Trophoblast cell (in vitro differentiated cells and primary cell): Measurements from ENCODE around the gene SUPT20H.

Source experiments
- DNase-seq, 2 donors: peaks; one replicate each; pipeline ENCODE4 v3.0.0-alpha.2; 2016
- H2AFZ ChIP-seq: 2 replicates; pipeline ENCODE4 v1.6.1; 2013; ENCODE audit warnings: low read length, moderate library complexity, mild to moderate bottlenecking; ENCODE audit not compliant: insufficient read depth, poor library complexity
- H2AK5ac ChIP-seq: 2 replicates; pipeline ENCODE4 v1.6.1; 2013; ENCODE audit warnings: mild to moderate bottlenecking, low read length
- H2BK120ac ChIP-seq: 2 replicates; pipeline ENCODE4 v1.6.1; 2013; ENCODE audit warnings: low read length, mild to moderate bottlenecking, moderate library complexity; ENCODE audit not compliant: insufficient read depth, poor library complexity
- H2BK12ac ChIP-seq: 2 replicates; pipeline ENCODE4 v1.6.1; 2013; ENCODE audit warnings: mild to moderate bottlenecking, low read length, moderate library complexity
- H2BK5ac ChIP-seq: 2 replicates; pipeline ENCODE4 v1.6.1; 2013; ENCODE audit warnings: low read length, low read depth, moderate library complexity, mild to moderate bottlenecking; ENCODE audit not compliant: poor library complexity
- H3K14ac ChIP-seq: 2 replicates; pipeline ENCODE4 v1.6.1; 2013; ENCODE audit warnings: mild to moderate bottlenecking, low read length
- H3K18ac ChIP-seq: 2 replicates; pipeline ENCODE4 v1.6.1; 2013; ENCODE audit warnings: mild to moderate bottlenecking, low read length
- H3K23ac ChIP-seq: 2 replicates; pipeline ENCODE4 v1.6.1; 2013; ENCODE audit warnings: low read length
- H3K27ac ChIP-seq: 2 replicates; pipeline ENCODE4 v1.5.1; 2013; ENCODE audit warnings: low read depth, mild to moderate bottlenecking, inconsistent platforms, low read length, moderate library complexity
- H3K27me3 ChIP-seq: 2 replicates; pipeline ENCODE4 v1.6.1; 2013; ENCODE audit warnings: inconsistent platforms, mild to moderate bottlenecking, low read length, moderate library complexity; ENCODE audit not compliant: insufficient read depth
- H3K36me3 ChIP-seq, 2 experiments: 1 replicate in 1 of 2; 2 replicates in 1 of 2; pipeline ENCODE4 v1.6.1; 2013; ENCODE audit warnings: low read length in 2 of 2, mild to moderate bottlenecking in 2 of 2, moderate library complexity in 1 of 2; ENCODE audit not compliant: insufficient read depth in 2 of 2, control insufficient read depth in 1 of 2
- H3K4ac ChIP-seq: 2 replicates; pipeline ENCODE4 v1.6.1; 2013; ENCODE audit warnings: low read depth, mild to moderate bottlenecking, low read length, moderate library complexity
- H3K4me1 ChIP-seq, 2 experiments: 1 replicate in 1 of 2; 2 replicates in 1 of 2; pipeline ENCODE4 v1.6.1; 2013; ENCODE audit warnings: low read length in 2 of 2, mild to moderate bottlenecking in 2 of 2, moderate library complexity in 1 of 2; ENCODE audit not compliant: insufficient read depth in 2 of 2, control insufficient read depth in 1 of 2
- H3K4me2 ChIP-seq: 2 replicates; pipeline ENCODE4 v1.6.1; 2013; ENCODE audit warnings: inconsistent platforms, mild to moderate bottlenecking, low read length, moderate library complexity
- H3K4me3 ChIP-seq: 2 replicates; pipeline ENCODE4 v1.5.1; 2013; ENCODE audit warnings: mild to moderate bottlenecking, low read depth, low read length, inconsistent platforms
- H3K79me1 ChIP-seq: one replicate; pipeline ENCODE4 v1.6.1; 2013; ENCODE audit warnings: low read length
- H3K79me2 ChIP-seq: 2 replicates; pipeline ENCODE4 v1.6.1; 2013; ENCODE audit warnings: low read length, mild to moderate bottlenecking; ENCODE audit not compliant: control insufficient read depth, insufficient read depth, poor library complexity
- H3K9ac ChIP-seq: 2 replicates; pipeline ENCODE4 v1.6.1; 2013; ENCODE audit warnings: mild to moderate bottlenecking, low read length
- H3K9me3 ChIP-seq: 2 replicates; pipeline ENCODE4 v1.6.1; 2013; ENCODE audit warnings: low read depth, mild to moderate bottlenecking, control low read depth, inconsistent platforms, low read length; ENCODE audit not compliant: insufficient read depth
- H4K12ac ChIP-seq: 2 replicates; pipeline ENCODE4 v1.6.1; 2013; ENCODE audit warnings: low read depth, mild to moderate bottlenecking, low read length, moderate library complexity
- H4K8ac ChIP-seq: 2 replicates; pipeline ENCODE4 v1.6.1; 2013; ENCODE audit warnings: low read depth, mild to moderate bottlenecking, low read length, moderate library complexity
- H4K91ac ChIP-seq: one replicate; pipeline ENCODE4 v1.6.1; 2013; ENCODE audit warnings: low read depth, mild to moderate bottlenecking, low read length, moderate library complexity
- WGBS: extraction: QIAGEN DNeasy Blood & Tissue Kit; methylation state at CpG from one replicate; pipeline ENCODE4 v1.1.7; 2013; ENCODE audit warnings: missing lambda C conversion rate; ENCODE audit not compliant: insufficient read length, insufficient coverage; ENCODE audit errors: extremely low coverage; 5-methylcytosine and 5-hydroxymethylcytosine counted together

The SUPT20H gene

GRCh38 chr13:37001921-37002250 lies 57.6 kb downstream of the SUPT20H start:
- Histone ChIP-seq H3K4me3 (no peak overlapping the region), H3K36me3 (peaks cover 8 to 12% of the 10 kb centered on the region in 2 experiments), H3K23ac (no peak overlapping the region), H3K9ac (no peak overlapping the region), H3K4me2 (no peak overlapping the region), H3K79me2 (peaks cover 13% of the 10 kb centered on the region), H2BK12ac (no peak overlapping the region), H4K8ac (no peak overlapping the region), H3K9me3 (no peaks in the 10 kb centered on the region), H3K18ac (no peak overlapping the region), H4K12ac (no peak overlapping the region), H2BK120ac (no peak overlapping the region), H3K14ac (no peak overlapping the region), H2AFZ (no peak overlapping the region), H3K4me1 (peaks cover 0 to 2% of the 10 kb centered on the region in 2 experiments), H2BK5ac (no peak overlapping the region), H3K79me1 (peaks cover 16% of the 10 kb centered on the region), H3K27ac (no peak overlapping the region), H3K4ac (no peak overlapping the region), H2AK5ac (no peak overlapping the region), H3K27me3 (peaks cover 2% of the 10 kb centered on the region), H4K91ac (no peak overlapping the region)
- DNase-seq = peak in 1 of 2 donors; percentile 4
- WGBS = no CpG with 5 or more reads among the region's 3 CpGs

- WGBS = no CpG with 5 or more reads among the region's 52 CpGs
- H3K9ac ChIP-seq = peak within 1 kb of the TSS; percentile 98
These were observed 60.3 kb downstream of the SUPT20H start, which contains the start of gene ALG5 for GRCh38 chr13:36999054-36999714. Gene ALG5 (minus strand): TSS chr13:36999340. CDS start chr13:36999300, 40 bp downstream.

GRCh38 chr13:36998624-36999041 lies 60.9 kb downstream of the SUPT20H start:
- peak overlapping the region; percentile 46 for H3K14ac ChIP-seq
- H3K27ac ChIP-seq = peak overlapping the region; percentile 77
- H3K27me3 ChIP-seq = peaks cover 2% of the 10 kb centered on the region
- peak in 1 of 2 donors; percentile 2 for DNase-seq
- H3K9me3 ChIP-seq = no peaks in the 10 kb centered on the region
- H2AK5ac ChIP-seq = peak overlapping the region; percentile 1
- H4K91ac ChIP-seq = peak overlapping the region; percentile 97
- peak overlapping the region; percentile 93 for H2BK5ac ChIP-seq
- H3K18ac ChIP-seq = peak overlapping the region; percentile 5
- H2BK120ac ChIP-seq = peak overlapping the region; percentile 92
- peaks cover 16% of the 10 kb centered on the region for H3K79me1 ChIP-seq
- peak overlapping the region; percentile 66 for H3K4ac ChIP-seq
- no CpG with 5 or more reads among the region's 21 CpGs for WGBS
- peak overlapping the region; percentile 98 for H3K9ac ChIP-seq
- peak overlapping the region; percentile 90 for H3K4me2 ChIP-seq
- peaks cover 13% of the 10 kb centered on the region for H3K79me2 ChIP-seq
- peaks cover 0 to 2% of the 10 kb centered on the region in 2 experiments for H3K4me1 ChIP-seq
- H3K36me3 ChIP-seq = peaks cover 4 to 8% of the 10 kb centered on the region in 2 experiments
- peak overlapping the region; percentile 94 for H3K4me3 ChIP-seq
- no peak overlapping the region for H3K23ac ChIP-seq
- peak overlapping the region; percentile 72 for H4K12ac ChIP-seq
- H2AFZ ChIP-seq = no peak overlapping the region
- H2BK12ac ChIP-seq = no peak overlapping the region
- peak overlapping the region; percentile 77 for H4K8ac ChIP-seq

More at GRCh38 chr13:36999054-36999714, 60.3 kb downstream of the SUPT20H start, which contains the start of gene ALG5:
- H3K27me3 ChIP-seq = peaks cover 2% of the 10 kb centered on the region
- H3K9me3 ChIP-seq = no peaks in the 10 kb centered on the region
- peak within 1 kb of the TSS; percentile 72 for H4K12ac ChIP-seq
- H2BK5ac ChIP-seq = peak within 1 kb of the TSS; percentile 93
- H3K4me2 ChIP-seq = peak within 1 kb of the TSS; percentile 91
- H3K36me3 ChIP-seq = peaks cover 5 to 8% of the 10 kb centered on the region in 2 experiments
- H2BK12ac ChIP-seq = no peak within 1 kb of the TSS
- H4K8ac ChIP-seq = peak within 1 kb of the TSS; percentile 77
- H3K79me1 ChIP-seq = peaks cover 16% of the 10 kb centered on the region
- DNase-seq = peak; percentile 82 to 96
- H3K79me2 ChIP-seq = peaks cover 13% of the 10 kb centered on the region
- H4K91ac ChIP-seq = peak within 1 kb of the TSS; percentile 97
- peak within 1 kb of the TSS; percentile 92 for H2BK120ac ChIP-seq
- H2AK5ac ChIP-seq = peak within 1 kb of the TSS; percentile 1
- peak within 1 kb of the TSS; percentile 97 for H3K18ac ChIP-seq
- H3K14ac ChIP-seq = peak within 1 kb of the TSS; percentile 94
- no peak within 1 kb of the TSS for H3K23ac ChIP-seq
- H3K4me3 ChIP-seq = peak within 1 kb of the TSS; percentile 94
- peak within 1 kb of the TSS; percentile 52 for H2AFZ ChIP-seq
- H3K4me1 ChIP-seq = peaks cover 0 to 2% of the 10 kb centered on the region in 2 experiments
- peak within 1 kb of the TSS; percentile 98 for H3K27ac ChIP-seq
- peak within 1 kb of the TSS; percentile 66 for H3K4ac ChIP-seq

GRCh38 chr13:36997716-36998427 lies 61.6 kb downstream of the SUPT20H start:
- H3K18ac ChIP-seq = no peak overlapping the region
- H3K27me3 ChIP-seq = peaks cover 2% of the 10 kb centered on the region
- H2BK12ac ChIP-seq = no peak overlapping the region
- H3K14ac ChIP-seq = peak overlapping the region; percentile 46
- peak overlapping the region; percentile 90 for H3K4me2 ChIP-seq
- H3K79me1 ChIP-seq = peaks cover 16% of the 10 kb centered on the region
- H3K4me3 ChIP-seq = no peak overlapping the region
- no peak overlapping the region for H2AK5ac ChIP-seq
- no peak overlapping the region for H2AFZ ChIP-seq
- H2BK5ac ChIP-seq = no peak overlapping the region
- H3K23ac ChIP-seq = no peak overlapping the region
- peak overlapping the region; percentile 97 for H4K91ac ChIP-seq
- no peak overlapping the region for H3K27ac ChIP-seq
- H4K8ac ChIP-seq = no peak overlapping the region
- H3K36me3 ChIP-seq = peaks cover 8 to 12% of the 10 kb centered on the region in 2 experiments
- no peak overlapping the region for H4K12ac ChIP-seq
- H3K4me1 ChIP-seq = peaks cover 0 to 2% of the 10 kb centered on the region in 2 experiments
- H3K9me3 ChIP-seq = no peaks in the 10 kb centered on the region
- WGBS = no CpG with 5 or more reads among the region's 6 CpGs
- H3K4ac ChIP-seq = peak overlapping the region; percentile 66
- H2BK120ac ChIP-seq = no peak overlapping the region
- peaks cover 13% of the 10 kb centered on the region for H3K79me2 ChIP-seq
- no peak overlapping the region for H3K9ac ChIP-seq
- DNase-seq = no peak
